Measurements from ENCODE around the gene KLHL40.

The KLHL40 gene

GRCh38 chr3:42685363-42685881 lies at the start of gene KLHL40:
Gene KLHL40 (plus strand): TSS chr3:42685537. CDS start chr3:42685619, 82 bp downstream.
- no peak for DNase-seq (ENCODE audit: low read depth)

GRCh38 chr3:42637001-42637400 lies 48.3 kb upstream of the KLHL40 start:
- DNase-seq (ENCODE audit: low read depth) = no peak

GRCh38 chr3:42638339-42638842 lies 46.9 kb upstream of the KLHL40 start:
- no peak for DNase-seq (ENCODE audit: low read depth)

GRCh38 chr3:42639192-42639591 lies 46.1 kb upstream of the KLHL40 start:
- DNase-seq (ENCODE audit: low read depth) = no peak

- DNase-seq (ENCODE audit: low read depth) = no peak
These were observed 45.2 kb upstream of the KLHL40 start for GRCh38 chr3:42640129-42640528.

- no peak for DNase-seq (ENCODE audit: low read depth)
These were observed 44.5 kb upstream of the KLHL40 start for GRCh38 chr3:42640771-42641370.

GRCh38 chr3:42647821-42648459 lies 37.4 kb upstream of the KLHL40 start:
- DNase-seq (ENCODE audit: low read depth) = no peak

GRCh38 chr3:42649006-42649405 lies 36.3 kb upstream of the KLHL40 start:
- no peak for DNase-seq (ENCODE audit: low read depth)

- no peak for DNase-seq (ENCODE audit: low read depth)
These were observed 35.6 kb upstream of the KLHL40 start for GRCh38 chr3:42649783-42650182.

GRCh38 chr3:42651248-42652091 lies 33.9 kb upstream of the KLHL40 start:
- no peak for DNase-seq (ENCODE audit: low read depth)

- no peak for DNase-seq (ENCODE audit: low read depth)
These were observed 33.1 kb upstream of the KLHL40 start for GRCh38 chr3:42652251-42652610.

GRCh38 chr3:42652611-42653302 lies 32.6 kb upstream of the KLHL40 start:
- no peak for DNase-seq (ENCODE audit: low read depth)

GRCh38 chr3:42653303-42653559 lies 32.1 kb upstream of the KLHL40 start:
- DNase-seq (ENCODE audit: low read depth) = no peak

- DNase-seq (ENCODE audit: low read depth) = no peak
These were observed 31.6 kb upstream of the KLHL40 start, which contains the start of gene ZBTB47 for GRCh38 chr3:42653560-42654330. Gene ZBTB47 (plus strand): TSS chr3:42653697. CDS start chr3:42658356, 4,659 bp downstream.

GRCh38 chr3:42654331-42655201 lies 30.8 kb upstream of the KLHL40 start:
- DNase-seq (ENCODE audit: low read depth) = no peak

GRCh38 chr3:42655331-42655888 lies 29.9 kb upstream of the KLHL40 start:
- DNase-seq (ENCODE audit: low read depth) = no peak

- no peak for DNase-seq (ENCODE audit: low read depth)
These were observed 29.2 kb upstream of the KLHL40 start for GRCh38 chr3:42655980-42656679.

GRCh38 chr3:42656680-42657610 lies 28.4 kb upstream of the KLHL40 start:
- DNase-seq (ENCODE audit: low read depth) = no peak
